Activated naive CD8-positive, alpha-beta T cell treated with anti-CD3 and anti-CD28 coated beads, Interleukin-2, amount 50 U/mL, for 24 hours (primary cell): ENCODE results near the gene ADGRA3.
A peak's percentile ranks its signal among the peaks of the same experiment; 100 is the strongest.

Experiments used
- ATAC-seq: fragments of 150-1000 bp; cut with Tn5 transposase; one replicate; pipeline ENCODE4 v1.10.0; 2021
- DNase-seq: peaks from one replicate; pipeline ENCODE4 v3.0.0; 2021
- H3K27ac Mint-ChIP-seq: one replicate; pipeline ENCODE4 v1.8.0; 2021; ENCODE audit warnings: mild to moderate bottlenecking, mixed read lengths
- H3K27me3 Mint-ChIP-seq: one replicate; pipeline ENCODE4 v1.8.0; 2021; ENCODE audit warnings: mixed read lengths
- H3K36me3 Mint-ChIP-seq: one replicate; pipeline ENCODE4 v1.8.0; 2021; ENCODE audit warnings: low read depth, mixed read lengths
- H3K4me1 Mint-ChIP-seq: one replicate; pipeline ENCODE4 v1.8.0; 2021; ENCODE audit warnings: mixed read lengths
- H3K4me3 Mint-ChIP-seq: one replicate; pipeline ENCODE4 v1.8.0; 2021; ENCODE audit warnings: mild to moderate bottlenecking, moderate library complexity, mixed read lengths
- H3K9me3 Mint-ChIP-seq: one replicate; pipeline ENCODE4 v1.8.0; 2021; ENCODE audit warnings: mixed read lengths

The ADGRA3 gene

GRCh38 chr4:22515888-22516541, at the start of gene ADGRA3:
Gene ADGRA3 (minus strand): TSS chr4:22516066. CDS start chr4:22515784, 282 bp downstream.
- Mint-ChIP-seq H3K4me1 (peaks cover 23% of the 10 kb centered on the region), H3K4me3 (peak within 1 kb of the TSS; percentile 91), H3K9me3 (no peaks in the 10 kb centered on the region), H3K36me3 (peaks cover 2% of the 10 kb centered on the region), H3K27me3 (peaks cover 29% of the 10 kb centered on the region), H3K27ac (peak within 1 kb of the TSS; percentile 86)
- peak; percentile 73 for ATAC-seq
- peak; percentile 49 for DNase-seq

GRCh38 chr4:22556495-22556894, 40.6 kb upstream of the ADGRA3 start:
- ATAC-seq (no peak), DNase-seq (no peak)
- Mint-ChIP-seq H3K36me3 (no peaks in the 10 kb centered on the region), H3K27me3 (peaks cover 2% of the 10 kb centered on the region), H3K4me1 (no peaks in the 10 kb centered on the region), H3K4me3 (no peak overlapping the region), H3K9me3 (peaks cover 4% of the 10 kb centered on the region), H3K27ac (no peak overlapping the region)

GRCh38 chr4:22554670-22555069, 38.8 kb upstream of the ADGRA3 start:
- H3K36me3 Mint-ChIP-seq, result no peaks in the 10 kb centered on the region
- H3K27ac Mint-ChIP-seq, result no peak overlapping the region
- H3K4me1 Mint-ChIP-seq, result no peaks in the 10 kb centered on the region
- H3K27me3 Mint-ChIP-seq, result no peaks in the 10 kb centered on the region
- no peak for ATAC-seq
- no peak overlapping the region for H3K4me3 Mint-ChIP-seq
- DNase-seq, result no peak
- peaks cover 4% of the 10 kb centered on the region for H3K9me3 Mint-ChIP-seq

GRCh38 chr4:22553560-22553959, 37.7 kb upstream of the ADGRA3 start:
- Mint-ChIP-seq H3K9me3 (peaks cover 4% of the 10 kb centered on the region), H3K4me1 (no peaks in the 10 kb centered on the region), H3K36me3 (no peaks in the 10 kb centered on the region), H3K27me3 (no peaks in the 10 kb centered on the region), H3K27ac (no peak overlapping the region), H3K4me3 (no peak overlapping the region)
- no peak for DNase-seq
- no peak for ATAC-seq

- Mint-ChIP-seq H3K4me3 (no peak overlapping the region), H3K27ac (no peak overlapping the region), H3K9me3 (peaks cover 4% of the 10 kb centered on the region), H3K36me3 (no peaks in the 10 kb centered on the region), H3K27me3 (no peaks in the 10 kb centered on the region), H3K4me1 (no peaks in the 10 kb centered on the region)
- ATAC-seq (no peak), DNase-seq (no peak)
Measured at GRCh38 chr4:22552812-22553211, 36.9 kb upstream of the ADGRA3 start.

GRCh38 chr4:22551550-22551949, 35.7 kb upstream of the ADGRA3 start:
- H3K9me3 Mint-ChIP-seq, result peaks cover 3% of the 10 kb centered on the region
- H3K4me1 Mint-ChIP-seq, result no peaks in the 10 kb centered on the region
- H3K27ac Mint-ChIP-seq, result no peak overlapping the region
- H3K27me3 Mint-ChIP-seq, result no peaks in the 10 kb centered on the region
- no peaks in the 10 kb centered on the region for H3K36me3 Mint-ChIP-seq
- DNase-seq, result no peak
- ATAC-seq, result no peak
- no peak overlapping the region for H3K4me3 Mint-ChIP-seq

GRCh38 chr4:22546299-22546698, 30.4 kb upstream of the ADGRA3 start:
- Mint-ChIP-seq H3K4me3 (no peak overlapping the region), H3K27ac (no peak overlapping the region), H3K4me1 (no peaks in the 10 kb centered on the region), H3K9me3 (peaks cover 28% of the 10 kb centered on the region), H3K27me3 (no peaks in the 10 kb centered on the region), H3K36me3 (peaks cover 2% of the 10 kb centered on the region)
- ATAC-seq, result no peak
- no peak for DNase-seq

GRCh38 chr4:22539251-22539650, 23.4 kb upstream of the ADGRA3 start:
- Mint-ChIP-seq H3K4me3 (no peak overlapping the region), H3K4me1 (no peaks in the 10 kb centered on the region), H3K27ac (no peak overlapping the region), H3K27me3 (no peaks in the 10 kb centered on the region), H3K36me3 (peaks cover 1% of the 10 kb centered on the region), H3K9me3 (peaks cover 18% of the 10 kb centered on the region)
- no peak for DNase-seq
- no peak for ATAC-seq

GRCh38 chr4:22537864-22538263, 22.0 kb upstream of the ADGRA3 start:
- Mint-ChIP-seq H3K4me3 (no peak overlapping the region), H3K4me1 (no peaks in the 10 kb centered on the region), H3K27me3 (no peaks in the 10 kb centered on the region), H3K27ac (no peak overlapping the region), H3K9me3 (peaks cover 23% of the 10 kb centered on the region), H3K36me3 (peaks cover 2% of the 10 kb centered on the region)
- ATAC-seq (no peak), DNase-seq (no peak)

GRCh38 chr4:22534374-22534773, 18.5 kb upstream of the ADGRA3 start:
- H3K27ac Mint-ChIP-seq, result no peak overlapping the region
- DNase-seq (no peak), ATAC-seq (no peak)
- H3K4me3 Mint-ChIP-seq, result no peak overlapping the region
- H3K27me3 Mint-ChIP-seq, result no peaks in the 10 kb centered on the region
- H3K36me3 Mint-ChIP-seq, result peaks cover 2% of the 10 kb centered on the region
- no peaks in the 10 kb centered on the region for H3K4me1 Mint-ChIP-seq
- H3K9me3 Mint-ChIP-seq, result peaks cover 29% of the 10 kb centered on the region

- H3K36me3 Mint-ChIP-seq, result peaks cover 2% of the 10 kb centered on the region
- ATAC-seq, result no peak
- DNase-seq, result no peak
- H3K9me3 Mint-ChIP-seq, result peaks cover 29% of the 10 kb centered on the region
- no peak overlapping the region for H3K27ac Mint-ChIP-seq
- no peak overlapping the region for H3K4me3 Mint-ChIP-seq
- no peaks in the 10 kb centered on the region for H3K27me3 Mint-ChIP-seq
- H3K4me1 Mint-ChIP-seq, result no peaks in the 10 kb centered on the region
Measured at GRCh38 chr4:22532896-22533295, 17.0 kb upstream of the ADGRA3 start.

GRCh38 chr4:22532117-22532516, 16.3 kb upstream of the ADGRA3 start:
- H3K36me3 Mint-ChIP-seq, result peaks cover 2% of the 10 kb centered on the region
- no peaks in the 10 kb centered on the region for H3K27me3 Mint-ChIP-seq
- ATAC-seq, result no peak

GRCh38 chr4:22531311-22532019, 15.6 kb upstream of the ADGRA3 start:
- ATAC-seq, result no peak
- DNase-seq, result no peak
- H3K36me3 Mint-ChIP-seq, result peaks cover 2% of the 10 kb centered on the region
- peaks cover 28% of the 10 kb centered on the region for H3K9me3 Mint-ChIP-seq
- H3K4me1 Mint-ChIP-seq, result no peaks in the 10 kb centered on the region
- no peak overlapping the region for H3K27ac Mint-ChIP-seq
- H3K27me3 Mint-ChIP-seq, result no peaks in the 10 kb centered on the region
- no peak overlapping the region for H3K4me3 Mint-ChIP-seq

More at GRCh38 chr4:22532117-22532516, 16.3 kb upstream of the ADGRA3 start:
- Mint-ChIP-seq H3K4me3 (no peak overlapping the region), H3K9me3 (peaks cover 29% of the 10 kb centered on the region), H3K4me1 (no peaks in the 10 kb centered on the region), H3K27ac (no peak overlapping the region)
- DNase-seq, result no peak

GRCh38 chr4:22524895-22525294, 9.0 kb upstream of the ADGRA3 start:
- H3K36me3 Mint-ChIP-seq, result no peaks in the 10 kb centered on the region
- DNase-seq, result no peak
- no peak overlapping the region for H3K4me3 Mint-ChIP-seq
- ATAC-seq, result no peak
- no peaks in the 10 kb centered on the region for H3K4me1 Mint-ChIP-seq
- no peak overlapping the region for H3K27ac Mint-ChIP-seq
- no peaks in the 10 kb centered on the region for H3K27me3 Mint-ChIP-seq
- no peaks in the 10 kb centered on the region for H3K9me3 Mint-ChIP-seq

- Mint-ChIP-seq H3K27ac (no peak overlapping the region), H3K36me3 (no peaks in the 10 kb centered on the region), H3K4me1 (no peaks in the 10 kb centered on the region), H3K9me3 (no peaks in the 10 kb centered on the region), H3K4me3 (no peak overlapping the region), H3K27me3 (peaks cover 3% of the 10 kb centered on the region)
- ATAC-seq (no peak), DNase-seq (no peak)
Measured at GRCh38 chr4:22522706-22523501, 7.0 kb upstream of the ADGRA3 start.
